ENCODE measurements around the gene IMMP2L.

DNA sequence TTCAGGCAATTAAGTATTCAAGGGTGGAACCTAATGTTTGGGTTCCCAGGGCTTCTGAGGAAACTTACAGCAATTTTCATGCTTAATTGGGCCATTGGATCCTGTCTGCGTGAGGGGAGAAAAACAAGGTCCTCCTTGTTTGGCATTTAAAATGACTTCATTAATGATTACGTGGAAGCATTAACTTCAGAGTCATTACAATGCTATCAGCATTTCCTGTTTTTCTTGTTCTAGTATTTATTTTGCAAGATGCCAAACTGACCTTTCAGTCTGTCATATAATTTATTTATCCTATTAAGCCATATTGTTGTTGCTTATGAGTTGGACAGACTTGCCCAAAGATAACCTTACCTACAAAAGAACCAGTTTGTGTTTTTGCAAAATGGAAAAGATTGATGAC lies 795.4 kb downstream of the IMMP2L start:
- no peak for TF ChIP-seq POLR2A (IDR thresholded peaks at IDR 0.05)
- TF ChIP-seq CTCF (IDR thresholded peaks at IDR 0.05): no peak
- TF ChIP-seq EP300 (IDR thresholded peaks at IDR 0.05): no peak
